Esophagus muscularis mucosa (tissue), 4 donors: ENCODE data around the gene KRT28. TPM values are rescaled to one million over a fixed set of nuclear protein-coding genes. Genes with fewer than 3 reads are reported as not detected.

Source experiments
- DNase-seq: peaks from one replicate; pipeline ENCODE4 v3.0.0-alpha.2; 2017; ENCODE audit errors: extremely low spot score
- H3K27ac ChIP-seq, 4 donors: fragments of 200-600 bp; sonication (generic); replicated peaks in 1 of 4; 1 replicate in 3 of 4; 2 replicates in 1 of 4; pipeline ENCODE4 v1.5.1; 2016 to 2019; ENCODE audit warnings: mild to moderate bottlenecking in 1 of 4
- H3K27me3 ChIP-seq, 4 donors: fragments of 200-600 bp; sonication (generic); one replicate each; pipeline versions ENCODE4 v1.5.1 to v1.6.0; 2016 to 2019
- H3K36me3 ChIP-seq, 4 donors: fragments of 200-600 bp; sonication (generic); one replicate each; pipeline ENCODE4 v1.5.1; 2016 to 2019
- H3K4me1 ChIP-seq, 4 donors: fragments of 200-600 bp; sonication (generic); one replicate each; pipeline ENCODE4 v1.5.1; 2016 to 2019
- H3K4me3 ChIP-seq, 4 donors: fragments of 200-600 bp; sonication (generic); 1 replicate in 2 of 4; 2 replicates in 2 of 4; pipeline ENCODE4 v1.5.1; 2016 to 2019; ENCODE audit warnings: mild to moderate bottlenecking in 4 of 4, moderate library complexity in 1 of 4
- H3K9me3 ChIP-seq, 4 donors: fragments of 200-600 bp; sonication (generic); 1 replicate in 3 of 4; 2 replicates in 1 of 4; pipeline ENCODE4 v1.5.1; 2016 to 2019
- CTCF ChIP-seq, 3 experiments: fragments of 200-600 bp in 2 of 3; fragments of 450-650 bp in 1 of 3; sonication (generic) in 2 of 3; IDR thresholded peaks; one replicate each; pipeline ENCODE4 v1.5.1; 2017 to 2019; ENCODE audit warnings: antibody characterized with exemption in 3 of 3, mild to moderate bottlenecking in 2 of 3, moderate library complexity in 1 of 3
- EP300 ChIP-seq: sonication (generic); formaldehyde crosslinking; IDR thresholded peaks from one replicate; pipeline ENCODE4 v1.6.1; 2017; ENCODE audit warnings: antibody characterized with exemption
- POLR2A ChIP-seq: fragments of 450-650 bp; IDR thresholded peaks from one replicate; pipeline ENCODE4 v1.6.1; 2017; ENCODE audit warnings: antibody characterized with exemption, moderate library complexity, mild to moderate bottlenecking, low read depth
- POLR2AphosphoS5 ChIP-seq, 2 donors: sonication (generic); formaldehyde crosslinking; IDR thresholded peaks; one replicate each; pipeline ENCODE4 v1.6.1; 2017; ENCODE audit warnings: antibody characterized with exemption in 2 of 2
- WGBS: methylation state at CpG from one replicate; pipeline ENCODE4 v1.1.5; 2018; 5-methylcytosine and 5-hydroxymethylcytosine counted together
- intact Hi-C: fragments of 100-400 bp; cut with DNase I; formaldehyde crosslinking; loops from one replicate; pipeline ENCODE4 v1.15.1; 2023
- total RNA-seq, 4 donors: library from RNA; depleted of rRNA; stranded (reverse); fragments of >200 nt; gene quantifications; one replicate each; pipeline versions ENCODE4 v1.1.0 to v1.2.1, GENCODE V29; 2016

The KRT28 gene
- total RNA-seq, 4 donors from 2014 or later = not detected

GRCh38 chr17:40803617-40804082 is 3.9 kb upstream of the KRT28 start:
- H3K36me3 ChIP-seq = no peaks in the 10 kb centered on the region
- intact Hi-C loops = loop anchor here (5.0 to 10.0 kb wide), 4 partner anchors 101 to 859 kb away; no protein-coding TSS in a partner anchor
- no peaks in the 10 kb centered on the region for H3K4me1 ChIP-seq
- H3K27ac ChIP-seq = no peak overlapping the region
- no peak overlapping the region for H3K4me3 ChIP-seq
- no peaks in the 10 kb centered on the region for H3K9me3 ChIP-seq
- peaks cover 0 to 54% (median 0%) of the 10 kb centered on the region in 4 donors for H3K27me3 ChIP-seq
- TF ChIP-seq POLR2A (no peak), POLR2AphosphoS5 (IDR thresholded peaks at IDR 0.05) (peak in 1 of 2 donors; percentile 51), CTCF (IDR thresholded peaks at IDR 0.05) (peak; percentile 84 to 85 (median 84)), EP300 (no peak)
- WGBS = 14% methylated on average over 13 of the region's 13 CpGs
- DNase-seq = no peak

- DNase-seq = no peak
- Histone ChIP-seq H3K4me1 (no peaks in the 10 kb centered on the region), H3K27ac (no peak overlapping the region), H3K9me3 (no peaks in the 10 kb centered on the region), H3K36me3 (no peaks in the 10 kb centered on the region), H3K4me3 (no peak overlapping the region), H3K27me3 (peaks cover 0 to 52% (median 0%) of the 10 kb centered on the region in 4 donors)
- 80% methylated on average over 2 of the region's 2 CpGs for WGBS
- TF ChIP-seq EP300 = no peak
- no peak for TF ChIP-seq POLR2AphosphoS5 (IDR thresholded peaks at IDR 0.05)
- no peak for TF ChIP-seq CTCF (IDR thresholded peaks at IDR 0.05)
- no peak for TF ChIP-seq POLR2A
- intact Hi-C loops = loop anchor here (5.0 to 10.0 kb wide), 4 partner anchors 104 to 861 kb away; no protein-coding TSS in a partner anchor
Measured at GRCh38 chr17:40801157-40801556, 1.4 kb upstream of the KRT28 start.

GRCh38 chr17:40800381-40800780 is 622 bp upstream of the KRT28 start:
- H3K4me3 ChIP-seq = no peak overlapping the region
- TF ChIP-seq EP300 = no peak
- TF ChIP-seq POLR2A = no peak
- H3K36me3 ChIP-seq = no peaks in the 10 kb centered on the region
- intact Hi-C loops = loop anchor here (5.0 to 10.0 kb wide), 4 partner anchors 104 to 862 kb away; no protein-coding TSS in a partner anchor
- no peak overlapping the region for H3K27ac ChIP-seq
- H3K27me3 ChIP-seq = peaks cover 0 to 51% (median 0%) of the 10 kb centered on the region in 4 donors
- WGBS = 60% methylated on average over 1 of the region's 1 CpG
- no peaks in the 10 kb centered on the region for H3K4me1 ChIP-seq
- no peaks in the 10 kb centered on the region for H3K9me3 ChIP-seq
- no peak for DNase-seq

- H3K4me3 ChIP-seq = no peak overlapping the region
- no peaks in the 10 kb centered on the region for H3K36me3 ChIP-seq
- intact Hi-C loops = no loop called here
- TF ChIP-seq CTCF (IDR thresholded peaks at IDR 0.05) (no peak), POLR2A (no peak), EP300 (no peak), POLR2AphosphoS5 (IDR thresholded peaks at IDR 0.05) (no peak)
- no peak for DNase-seq
- peaks cover 0 to 49% (median 0%) of the 10 kb centered on the region in 4 donors for H3K27me3 ChIP-seq
- H3K9me3 ChIP-seq = no peaks in the 10 kb centered on the region
- no peak overlapping the region for H3K27ac ChIP-seq
- 71% methylated on average over 27 of the region's 27 CpGs for WGBS
- H3K4me1 ChIP-seq = peaks cover 0 to under 1% (median 0%) of the 10 kb centered on the region in 4 donors
Measured at GRCh38 chr17:40796846-40797245, 2.9 kb downstream of the KRT28 start.

GRCh38 chr17:40795019-40795667 is 4.6 kb downstream of the KRT28 start:
- Histone ChIP-seq H3K36me3 (no peaks in the 10 kb centered on the region), H3K4me3 (no peak overlapping the region), H3K4me1 (peaks cover 0 to 6% (median 0%) of the 10 kb centered on the region in 4 donors), H3K9me3 (no peaks in the 10 kb centered on the region), H3K27ac (no peak overlapping the region), H3K27me3 (peaks cover 0 to 48% (median 0%) of the 10 kb centered on the region in 4 donors)
- no peak for DNase-seq
- WGBS = 79% methylated on average over 10 of the region's 10 CpGs
- intact Hi-C loops = no loop called here
- TF ChIP-seq POLR2A (no peak), POLR2AphosphoS5 (IDR thresholded peaks at IDR 0.05) (no peak), CTCF (IDR thresholded peaks at IDR 0.05) (no peak), EP300 (no peak)
